ENCODE data around the gene GDF9. TPM values are rescaled to one million over a fixed set of nuclear protein-coding genes. Genes with fewer than 3 reads are reported as not detected.
A peak's percentile ranks its signal among the peaks of the same experiment; 100 is the strongest.

Gene GDF9
- total and polyA plus RNA-seq, 2 donors (not counting 3 experiments of a cell fraction or from before 2014, with no cell fraction given) = 0.07 TPM; not detected in 1

- intact Hi-C loops (cut with micrococcal nuclease) = loop anchor here (5.0 kb wide), 1 partner anchor 137 kb away; the partner anchor contains the start of gene CCNI2
- Histone ChIP-seq H3K79me2 (ENCODE audit: control insufficient read depth, insufficient read depth, low read length) (no peaks in the 10 kb centered on the region), H3K4me1 (ENCODE audit: control insufficient read depth, extremely low read depth, insufficient read depth, low read length) (peaks cover 6% of the 10 kb centered on the region), H3K9ac (replicated peaks; ENCODE audit: extremely low read depth, insufficient read depth, low read length) (no peak overlapping the region), H2AFZ (ENCODE audit: low read depth, low read length) (no peak overlapping the region), H4K20me1 (replicated peaks; ENCODE audit: control insufficient read depth, extremely low read depth, insufficient read depth, low read length) (no peaks in the 10 kb centered on the region), H3K4me3 (replicated peaks in 1 of 3; ENCODE audit: insufficient read depth in 1 of 3, low read depth in 1 of 3, low read length in 3 of 3) (no peak overlapping the region), H3K27ac (ENCODE audit: insufficient read depth, low read depth, low read length) (no peak overlapping the region), H3K36me3 (ENCODE audit: control insufficient read depth in 2 of 2, extremely low read depth in 1 of 2, insufficient read depth in 2 of 2, low read length in 2 of 2) (peaks cover 23 to 59% of the 10 kb centered on the region in 2 experiments), H3K4me2 (ENCODE audit: insufficient read depth, low read length) (no peak overlapping the region), H3K27me3 (ENCODE audit: control insufficient read depth in 2 of 2, insufficient read depth in 2 of 2, low read length in 2 of 2) (no peaks in the 10 kb centered on the region), H3K9me3 (replicated peaks; ENCODE audit: control insufficient read depth, insufficient read depth, low read length) (no peaks in the 10 kb centered on the region), H3K9me1 (replicated peaks; ENCODE audit: control insufficient read depth, extremely low read depth, insufficient read depth, low read length) (no peaks in the 10 kb centered on the region)
- FAIRE-seq (no peak), DNase-seq (ENCODE audit: low read depth, low spot score) (no peak)
- ChIA-PET POLR2A (interaction anchor here (1.1 kb wide), 1 partner anchor 9 kb away, joined by 6 read pairs; no protein-coding TSS in a partner anchor), CTCF (interaction anchor here (1.1 to 3.4 kb wide), 3 partner anchors 21 to 54 kb away, joined by 3 to 122 read pairs (median 5); partner anchors contain the start of gene SHROOM1)
- dilution Hi-C loops (cut with MboI; ENCODE audit: extremely low pct_ligation_motif_present, low sequenced_read_pairs) = no loop called here
- TF ChIP-seq GATA2 (IDR thresholded peaks at IDR 0.05; ENCODE audit: insufficient read depth, insufficient read length, low read depth, low read length) (peak; percentile 32), POLR2A (IDR thresholded peaks at IDR 0.05; ENCODE audit: low read depth, low read length) (no peak)
- BruUV-seq (replicated peaks) = no TSS peak
These were observed 18.3 kb upstream of the GDF9 start for GRCh38 chr5:132884548-132884947.

GRCh38 chr5:132883261-132883834 is 17.1 kb upstream of the GDF9 start:
- dilution Hi-C loops (cut with MboI; ENCODE audit: extremely low pct_ligation_motif_present, low sequenced_read_pairs) = no loop called here
- peak; percentile 94 for FAIRE-seq

More at GRCh38 chr5:132883261-132883834, 17.1 kb upstream of the GDF9 start:
- ChIA-PET POLR2A (interaction anchor here (0.7 kb wide), 1 partner anchor 16 kb away, joined by 6 read pairs; no protein-coding TSS in a partner anchor), CTCF (interaction anchor here (0.7 to 3.4 kb wide), 29 partner anchors 8 to 507 kb away, joined by 3 to 122 read pairs (median 5); partner anchors contain the start of genes CCNI2, GDF9, IRF1 and LEAP2)
- H3K27me3 ChIP-seq (ENCODE audit: control insufficient read depth in 2 of 2, insufficient read depth in 2 of 2, low read length in 2 of 2) = no peaks in the 10 kb centered on the region
- peaks cover 6% of the 10 kb centered on the region for H3K4me1 ChIP-seq (ENCODE audit: control insufficient read depth, extremely low read depth, insufficient read depth, low read length)
- H2AFZ ChIP-seq (ENCODE audit: low read depth, low read length) = no peak overlapping the region
- no peak overlapping the region for H3K27ac ChIP-seq (ENCODE audit: insufficient read depth, low read depth, low read length)
- H3K9me3 ChIP-seq (replicated peaks; ENCODE audit: control insufficient read depth, insufficient read depth, low read length) = no peaks in the 10 kb centered on the region
- DNase-seq (ENCODE audit: low read depth, low spot score) = peak; percentile 82
- H3K4me3 ChIP-seq (replicated peaks in 1 of 3; ENCODE audit: insufficient read depth in 1 of 3, low read depth in 1 of 3, low read length in 3 of 3) = no peak overlapping the region
- TF ChIP-seq GATA2 (IDR thresholded peaks at IDR 0.05; ENCODE audit: insufficient read depth, insufficient read length, low read depth, low read length) (no peak), FOS (IDR thresholded peaks at IDR 0.05; ENCODE audit: borderline replicate concordance, insufficient read depth, low read length) (no peak), POLR2AphosphoS5 (IDR thresholded peaks at IDR 0.05; ENCODE audit: insufficient read depth, low read depth, low read length) (peak; percentile 40), CTCF (IDR thresholded peaks at IDR 0.05; ENCODE audit: extremely low read depth in 1 of 2, insufficient read depth in 1 of 2, low read depth in 1 of 2, low read length in 2 of 2) (peak; percentile 66 to 69)
- H3K9ac ChIP-seq (replicated peaks; ENCODE audit: extremely low read depth, insufficient read depth, low read length) = no peak overlapping the region
- H3K36me3 ChIP-seq (ENCODE audit: control insufficient read depth in 2 of 2, extremely low read depth in 1 of 2, insufficient read depth in 2 of 2, low read length in 2 of 2) = peaks cover 23 to 59% of the 10 kb centered on the region in 2 experiments
- no peak overlapping the region for H3K4me2 ChIP-seq (ENCODE audit: insufficient read depth, low read length)
- no TSS peak for BruUV-seq (replicated peaks)
- intact Hi-C loops (cut with micrococcal nuclease) = loop anchor here (1.0 to 5.0 kb wide), 5 partner anchors 17 to 498 kb away; partner anchors contain the start of genes CCNI2, GDF9, SHROOM1 and UQCRQ
- no peaks in the 10 kb centered on the region for H4K20me1 ChIP-seq (replicated peaks; ENCODE audit: control insufficient read depth, extremely low read depth, insufficient read depth, low read length)
- H3K79me2 ChIP-seq (ENCODE audit: control insufficient read depth, insufficient read depth, low read length) = no peaks in the 10 kb centered on the region
- H3K9me1 ChIP-seq (replicated peaks; ENCODE audit: control insufficient read depth, extremely low read depth, insufficient read depth, low read length) = no peaks in the 10 kb centered on the region

Data from endothelial cell of umbilical vein (primary cell).